Colonic mucosa (tissue), 4 donors: ENCODE measurements around the gene FGD4. TPM values are rescaled to one million over a fixed set of nuclear protein-coding genes. Genes with fewer than 3 reads are reported as not detected.

Experiments
- DNase-seq: peaks from one replicate; pipeline ENCODE4 v3.0.0-alpha.2; 2020
- H3K27ac ChIP-seq: fragments of 200-600 bp; one replicate; pipeline ENCODE4 v1.8.0; 2021
- H3K27me3 ChIP-seq: fragments of 200-600 bp; one replicate; pipeline ENCODE4 v1.8.0; 2021
- H3K36me3 ChIP-seq: fragments of 200-600 bp; one replicate; pipeline ENCODE4 v1.8.0; 2021
- H3K4me1 ChIP-seq: fragments of 200-600 bp; one replicate; pipeline ENCODE4 v1.8.0; 2021; ENCODE audit warnings: mild to moderate bottlenecking
- H3K4me3 ChIP-seq: fragments of 200-600 bp; one replicate; pipeline ENCODE4 v1.8.0; 2021
- H3K9ac ChIP-seq, 2 donors: one replicate each; pipeline ENCODE4 v1.7.0; 2013; ENCODE audit warnings: control low read depth in 2 of 2, low read depth in 2 of 2, low read length in 2 of 2
- H3K9me3 ChIP-seq: fragments of 200-600 bp; one replicate; pipeline ENCODE4 v1.8.0; 2021
- CTCF ChIP-seq: fragments of 200-600 bp; IDR thresholded peaks from one replicate; pipeline ENCODE4 v1.8.0; 2022; ENCODE audit warnings: antibody characterized with exemption, mild to moderate bottlenecking
- intact Hi-C: fragments of 100-400 bp; cut with DNase I; formaldehyde crosslinking; loops from one replicate; pipeline ENCODE4 v1.14.1; 2022
- total RNA-seq, 2 donors: library from RNA; stranded (reverse); fragmentation: NEBNext Ultra II Directional in 1 of 2; extraction: Animal tissue kit (Norgen Biotek cat#: 25700) in 1 of 2; gene quantifications; one replicate each; pipeline ENCODE4 v1.2.1, GENCODE V29; 2021
- donor health status: healthy.
- donor health status: DM: no; HTN: no; CAD: no.
- donor health status: DM: no; HTN: no; CAD: no.

Gene FGD4
- total RNA-seq, 2 donors from 2014 or later, result 38.4 to 47.6 TPM

- Histone ChIP-seq H3K36me3 (no peaks in the 10 kb centered on the region), H3K27ac (no peak overlapping the region), H3K9me3 (no peaks in the 10 kb centered on the region), H3K9ac (no peak overlapping the region), H3K4me3 (no peak overlapping the region), H3K4me1 (no peaks in the 10 kb centered on the region), H3K27me3 (no peaks in the 10 kb centered on the region)
- no peak for TF ChIP-seq CTCF
- DNase-seq, result no peak
- intact Hi-C loops, result loop anchor here (5.0 kb wide), 1 partner anchor 203 kb away; no protein-coding TSS in a partner anchor
These were observed 260.6 kb downstream of the FGD4 start for GRCh38 chr12:32659908-32660440.

GRCh38 chr12:32661706-32662105, 262.3 kb downstream of the FGD4 start:
- no peak overlapping the region for H3K27ac ChIP-seq

GRCh38 chr12:32662665-32663064, 263.3 kb downstream of the FGD4 start:
- no peak overlapping the region for H3K27ac ChIP-seq
- no peak overlapping the region for H3K4me3 ChIP-seq
- intact Hi-C loops, result no loop called here
- no peaks in the 10 kb centered on the region for H3K36me3 ChIP-seq
- no peak overlapping the region for H3K9ac ChIP-seq
- H3K9me3 ChIP-seq, result no peaks in the 10 kb centered on the region
- H3K4me1 ChIP-seq, result no peaks in the 10 kb centered on the region
- DNase-seq, result no peak
- no peaks in the 10 kb centered on the region for H3K27me3 ChIP-seq
- TF ChIP-seq CTCF, result no peak

More at GRCh38 chr12:32661706-32662105, 262.3 kb downstream of the FGD4 start:
- no peaks in the 10 kb centered on the region for H3K36me3 ChIP-seq
- DNase-seq, result no peak
- no peak for TF ChIP-seq CTCF
- H3K4me1 ChIP-seq, result no peaks in the 10 kb centered on the region
- no peaks in the 10 kb centered on the region for H3K9me3 ChIP-seq
- H3K4me3 ChIP-seq, result no peak overlapping the region
- H3K27me3 ChIP-seq, result no peaks in the 10 kb centered on the region
- intact Hi-C loops, result no loop called here
- H3K9ac ChIP-seq, result no peak overlapping the region

GRCh38 chr12:32666018-32666417, 266.7 kb downstream of the FGD4 start:
- no peak for TF ChIP-seq CTCF
- no peak for DNase-seq
- no peaks in the 10 kb centered on the region for H3K9me3 ChIP-seq
- H3K4me3 ChIP-seq, result no peak overlapping the region
- intact Hi-C loops, result no loop called here
- no peaks in the 10 kb centered on the region for H3K36me3 ChIP-seq
- H3K4me1 ChIP-seq, result no peaks in the 10 kb centered on the region
- H3K9ac ChIP-seq, result no peak overlapping the region
- no peaks in the 10 kb centered on the region for H3K27me3 ChIP-seq
- no peak overlapping the region for H3K27ac ChIP-seq

DNA sequence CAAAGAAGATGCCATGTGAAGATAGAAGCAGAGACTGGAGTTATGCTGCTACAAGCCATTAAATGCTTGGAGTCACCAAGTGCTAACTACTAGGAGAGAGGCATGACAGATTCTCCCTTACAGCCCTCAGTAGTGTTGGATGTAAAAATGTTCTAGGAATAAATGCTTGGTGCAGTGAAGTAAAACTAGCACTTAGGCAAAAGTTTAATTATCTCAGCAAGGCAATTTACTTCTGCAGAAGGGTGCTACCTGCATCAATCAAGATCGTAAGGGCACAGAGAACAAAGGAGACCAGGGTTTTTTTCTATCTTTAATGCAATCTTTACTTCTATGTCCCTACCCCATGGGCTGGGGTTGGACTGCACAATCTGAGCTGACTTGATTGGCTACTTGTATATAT, 270.2 kb downstream of the FGD4 start:
- no peak overlapping the region for H3K4me3 ChIP-seq
- intact Hi-C loops, result no loop called here

More for the DNA sequence above, 270.2 kb downstream of the FGD4 start:
- Histone ChIP-seq H3K9ac (no peak overlapping the region), H3K36me3 (no peaks in the 10 kb centered on the region), H3K27ac (no peak overlapping the region), H3K9me3 (no peaks in the 10 kb centered on the region), H3K27me3 (no peaks in the 10 kb centered on the region), H3K4me1 (no peaks in the 10 kb centered on the region)
- TF ChIP-seq CTCF, result no peak
- no peak for DNase-seq
